H4 (cell line): ENCODE measurements around the gene TBC1D22A. TPM values are rescaled to one million over a fixed set of nuclear protein-coding genes. Genes with fewer than 3 reads are reported as not detected.

Source experiments
- DNase-seq: peaks from one replicate; pipeline ENCODE4 v3.0.0-alpha.2; 2015; ENCODE audit warnings: low spot score
- total RNA-seq: library from RNA; depleted of rRNA; stranded (reverse); fragments of >200 nt; shearing (Covaris generic); gene quantifications from 2 replicates; pipeline ENCODE4 v1.2.3, GENCODE V29; 2014

Gene TBC1D22A
- total RNA-seq, 1 experiment from 2014 or later, result 8.6 TPM

- peak; percentile 79 for DNase-seq
Measured at GRCh38 chr22:47154621-47155081, 392.2 kb downstream of the TBC1D22A start.

DNA sequence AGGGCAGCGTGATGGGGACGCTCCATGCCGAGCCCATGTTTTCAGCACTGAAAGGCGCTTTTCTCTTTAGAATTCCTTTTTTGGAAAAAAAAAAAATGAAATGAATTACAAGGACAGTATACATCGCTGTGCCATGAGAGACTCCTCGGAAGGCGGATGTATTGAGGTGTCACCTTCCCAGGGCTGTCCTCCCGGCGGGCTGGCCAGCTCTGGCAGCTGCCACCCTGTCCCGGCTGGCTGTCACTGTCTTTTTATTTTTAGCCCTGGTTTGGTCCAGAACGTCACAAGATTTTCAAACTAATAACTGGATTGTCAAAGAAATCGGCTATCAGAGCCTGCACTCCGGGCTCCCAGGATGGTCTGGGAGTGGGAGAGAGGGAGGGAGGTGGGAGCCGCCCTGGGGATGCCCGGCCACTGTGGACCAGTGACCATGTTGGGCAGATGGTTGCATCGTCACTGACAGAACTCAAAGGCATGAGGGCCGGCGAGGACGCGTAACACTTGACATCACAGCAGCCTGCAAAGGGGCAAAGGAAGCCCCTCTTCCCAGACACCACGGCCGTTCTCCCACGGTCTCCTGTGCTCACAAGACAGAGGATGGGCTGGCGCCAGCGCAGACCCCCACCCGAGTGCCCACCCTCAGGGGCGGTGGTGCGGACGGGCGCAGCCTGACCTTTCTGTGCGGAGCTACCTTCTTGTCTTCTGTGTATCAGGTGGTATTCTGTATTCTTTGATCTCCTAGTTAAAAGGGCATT, 392.9 kb downstream of the TBC1D22A start:
- no peak for DNase-seq

DNA sequence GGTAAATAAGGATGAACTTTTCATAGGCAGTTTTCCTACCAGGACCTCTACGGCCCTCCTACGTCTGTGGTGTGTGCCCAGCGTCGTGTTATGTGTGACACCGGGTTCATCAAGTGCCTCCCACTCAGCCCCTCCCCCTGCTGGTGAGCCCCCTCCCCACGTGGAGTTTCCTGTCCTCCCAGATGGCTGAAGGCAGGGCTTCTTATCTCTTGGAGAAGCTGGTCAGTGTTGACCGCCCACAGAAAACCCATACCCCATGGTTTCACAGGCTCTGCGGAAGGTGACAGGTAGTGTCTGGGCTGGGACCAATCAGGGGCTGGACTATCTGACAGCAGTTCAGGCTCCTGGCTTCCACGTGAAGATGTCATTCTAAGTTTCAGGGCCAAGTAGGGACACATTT, 393.5 kb downstream of the TBC1D22A start:
- no peak for DNase-seq

DNA sequence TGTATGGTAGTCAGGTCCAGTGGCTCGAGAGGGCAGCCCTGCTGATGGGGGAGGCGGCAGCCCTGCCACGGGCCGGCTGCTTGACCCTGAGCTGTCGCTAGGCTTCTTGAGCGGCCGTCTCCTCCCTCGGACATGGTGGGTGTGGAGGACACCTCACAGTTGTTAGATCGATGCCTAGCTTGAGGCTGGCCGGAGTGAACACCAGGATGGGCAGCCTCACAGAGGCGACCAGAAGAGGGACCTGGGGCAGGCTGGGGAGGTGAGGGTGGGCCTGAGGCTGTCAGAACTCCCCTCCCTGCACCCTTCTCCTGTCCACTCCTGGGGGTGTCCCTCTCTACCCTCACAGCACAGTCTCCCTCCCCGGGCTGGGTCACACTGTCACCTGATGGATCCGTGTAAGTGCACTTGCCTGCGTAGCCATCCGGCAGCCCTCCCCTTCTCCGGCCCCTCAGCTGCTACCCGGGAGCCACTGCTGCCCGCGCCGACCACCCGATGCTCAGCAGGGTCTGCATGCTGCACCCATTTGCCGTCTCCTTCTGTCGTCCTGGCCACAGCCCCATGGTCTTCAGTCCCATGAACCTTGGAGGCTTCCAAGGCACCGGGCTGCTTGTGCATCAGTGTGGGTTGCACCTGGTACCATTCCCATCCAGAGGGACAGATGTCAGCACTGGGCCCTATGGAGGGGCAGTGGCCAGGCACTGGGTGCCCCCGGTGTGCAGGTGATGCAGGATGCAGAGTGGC, 394.1 kb downstream of the TBC1D22A start:
- DNase-seq, result no peak

GRCh38 chr22:47157093-47157420, 394.6 kb downstream of the TBC1D22A start:
- no peak for DNase-seq

GRCh38 chr22:47157486-47158270, 395.2 kb downstream of the TBC1D22A start:
- no peak for DNase-seq

GRCh38 chr22:47158457-47158856, 396.0 kb downstream of the TBC1D22A start:
- DNase-seq, result no peak

DNA sequence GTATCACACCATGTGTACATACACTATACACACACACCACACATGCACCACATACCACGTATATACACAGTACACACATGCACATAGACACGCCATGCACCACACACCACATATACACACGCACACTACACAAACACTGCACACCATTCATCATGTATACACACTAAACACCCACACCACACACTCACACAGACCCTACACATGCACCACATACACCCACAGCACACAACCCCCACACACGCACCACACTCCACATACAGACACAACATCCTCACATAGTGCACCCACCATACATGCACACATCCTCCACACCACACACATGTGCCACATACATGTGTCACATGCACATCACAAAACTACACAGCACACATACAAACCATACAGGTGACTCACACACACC, 397.1 kb downstream of the TBC1D22A start:
- no peak for DNase-seq

- no peak for DNase-seq
Measured at GRCh38 chr22:47160141-47160541, 397.7 kb downstream of the TBC1D22A start.

- DNase-seq, result no peak
Measured at GRCh38 chr22:47160781-47161520, 398.5 kb downstream of the TBC1D22A start.

- DNase-seq, result no peak
Measured at GRCh38 chr22:47161631-47162030, 399.2 kb downstream of the TBC1D22A start.

DNA sequence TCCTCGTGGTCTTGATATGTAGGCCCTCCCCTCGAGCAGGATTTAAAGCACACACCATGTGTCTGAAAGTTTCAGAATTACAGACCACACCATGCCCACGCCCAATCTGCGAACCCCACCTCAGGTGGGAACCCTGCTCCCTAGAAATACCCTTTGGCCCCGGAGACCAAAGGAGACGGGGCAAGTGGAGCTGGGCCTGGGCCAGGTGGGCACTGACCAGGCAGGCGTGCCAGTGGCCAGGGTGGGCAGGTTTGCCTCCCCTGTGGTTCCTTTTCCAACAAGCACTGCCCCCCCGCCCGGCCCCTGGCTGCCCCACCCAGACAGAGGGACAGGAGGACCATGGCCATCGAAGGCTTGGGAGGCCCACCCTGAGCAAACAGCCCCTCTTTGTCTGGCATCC, 400.4 kb downstream of the TBC1D22A start:
- DNase-seq, result no peak

- DNase-seq, result no peak
Measured at GRCh38 chr22:47163481-47163855, 401.0 kb downstream of the TBC1D22A start.

- no peak for DNase-seq
Measured at GRCh38 chr22:47163856-47164513, 401.5 kb downstream of the TBC1D22A start.

DNA sequence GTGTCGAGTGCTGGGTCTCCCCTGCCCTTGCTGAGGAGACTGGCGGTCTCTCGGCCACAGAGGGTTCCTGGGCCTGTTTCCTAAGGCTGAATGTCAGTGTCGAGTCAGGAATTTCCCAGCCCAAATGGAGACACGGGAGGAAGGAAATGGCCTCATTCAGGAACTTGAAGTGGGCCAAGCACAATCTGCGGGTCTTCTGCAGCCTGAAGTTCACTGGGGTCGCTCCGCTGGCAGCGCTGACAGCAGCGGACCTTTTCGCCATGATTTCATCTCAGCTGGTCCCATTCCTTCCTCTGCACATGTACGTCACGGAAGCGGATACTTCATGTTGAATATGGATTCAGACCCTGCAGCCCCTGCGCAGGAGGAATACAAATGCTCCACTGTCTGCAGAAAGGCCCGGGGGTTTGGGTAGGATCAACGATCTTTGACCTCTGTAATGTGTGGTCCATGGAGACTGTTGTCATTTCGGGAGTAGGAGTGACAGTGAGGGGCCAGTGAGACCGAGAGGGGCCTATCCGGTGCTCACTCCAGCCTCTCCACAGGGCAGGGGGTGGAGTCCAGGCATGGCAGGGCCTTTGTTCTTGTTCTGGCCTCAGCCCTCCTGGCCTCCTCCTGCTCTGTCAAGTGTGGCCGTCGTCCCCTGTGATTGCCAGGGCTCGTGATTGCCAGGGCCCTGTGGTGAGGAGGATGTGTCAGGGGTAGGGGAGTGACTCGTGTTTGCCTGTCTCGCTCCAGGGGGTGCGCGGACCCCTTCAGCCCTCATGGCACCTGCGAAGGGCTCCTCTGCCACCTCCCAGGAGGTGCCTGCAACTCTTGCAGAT, 402.3 kb downstream of the TBC1D22A start:
- no peak for DNase-seq

DNA sequence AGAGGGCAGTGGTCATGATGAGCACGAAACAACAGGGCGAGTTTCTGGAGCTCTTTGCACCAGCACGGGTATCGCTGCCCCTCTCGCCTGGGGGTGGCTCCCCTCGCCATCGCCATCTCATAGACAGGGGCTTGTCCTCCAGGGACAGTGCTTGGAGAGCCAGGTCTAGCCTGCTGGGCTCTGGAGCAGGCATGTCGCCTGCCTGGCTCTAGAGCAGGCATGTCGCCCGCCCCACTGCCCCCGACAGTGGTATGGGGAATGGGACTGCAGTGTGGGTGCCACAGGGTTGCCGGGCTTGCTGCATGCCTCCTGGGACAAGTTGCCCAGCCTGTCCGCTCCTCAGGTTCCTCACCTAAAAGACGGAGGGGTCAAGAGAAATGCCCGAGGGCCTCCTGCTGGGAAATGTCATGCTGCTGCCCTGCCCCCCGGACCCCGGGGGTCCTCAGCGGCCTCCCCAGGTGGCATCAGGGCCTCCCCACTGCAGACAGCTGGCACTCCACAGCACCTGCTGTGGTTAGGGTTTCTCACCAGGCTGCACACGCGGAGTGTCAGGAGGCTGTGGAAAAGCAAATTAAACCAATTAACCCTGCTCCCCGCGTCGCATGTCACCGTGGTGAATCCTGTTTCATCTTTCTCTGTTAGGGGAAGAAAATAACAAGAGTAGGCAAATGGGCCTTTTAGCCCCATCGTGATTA, 403.0 kb downstream of the TBC1D22A start:
- DNase-seq, result no peak

GRCh38 chr22:47166033-47166404, 403.6 kb downstream of the TBC1D22A start:
- DNase-seq, result no peak

GRCh38 chr22:47166446-47167016, 404.1 kb downstream of the TBC1D22A start:
- DNase-seq, result no peak

- no peak for DNase-seq
Measured at GRCh38 chr22:47167056-47167455, 404.6 kb downstream of the TBC1D22A start.
